PC-9 (cell line): ENCODE measurements around the gene FBP1. TPM values are rescaled to one million over a fixed set of nuclear protein-coding genes. Genes with fewer than 3 reads are reported as not detected.

Source experiments
- BruUV-seq: library from RNA; stranded (reverse); fragments of 400-500 nt; replicated peaks from 2 replicates; lab custom pipeline; 2021; lab: Mats Ljungman, UMichigan
- CTCF ChIA-PET: fragments of 300-600 bp; sonication (Branson Sonifier 250); formaldehyde crosslinking; loops from one replicate; lab custom pipeline; 2022; ENCODE audit warnings: antibody characterized with exemption; lab: Charles Lee
- POLR2A ChIA-PET: fragments of 300-600 bp; sonication (Branson Sonifier 250); formaldehyde crosslinking; loops from one replicate; lab custom pipeline; 2022; ENCODE audit warnings: antibody characterized with exemption; ENCODE audit not compliant: unreplicated experiment; lab: Charles Lee
- DNase-seq, 2 experiments: peaks; one replicate each; pipeline versions ENCODE4 v3.0.0 to v3.0.0-alpha.2; 2015 to 2022; ENCODE audit warnings: mixed read lengths in 1 of 2
- H2AFZ ChIP-seq: fragments of 200-600 bp; sonication (generic); 2 replicates; pipeline ENCODE4 v1.8.1; 2017; ENCODE audit warnings: antibody characterized with exemption
- H3F3A ChIP-seq: fragments of 200-600 bp; sonication (generic); 2 replicates; pipeline ENCODE4 v1.8.1; 2017; ENCODE audit warnings: antibody characterized with exemption, mild to moderate bottlenecking, low read depth; ENCODE audit not compliant: insufficient read depth
- H3K27ac ChIP-seq: fragments of 200-600 bp; sonication (generic); 2 replicates; pipeline ENCODE4 v1.6.1; 2016; ENCODE audit warnings: mixed run types
- H3K27me3 ChIP-seq: fragments of 200-600 bp; sonication (generic); 2 replicates; pipeline ENCODE4 v1.6.1; 2016; ENCODE audit warnings: low read depth, mixed run types; ENCODE audit not compliant: insufficient read depth
- H3K36me3 ChIP-seq: fragments of 200-600 bp; sonication (generic); 2 replicates; pipeline ENCODE4 v1.6.1; 2016; ENCODE audit warnings: low read depth, mixed run types
- H3K4me1 ChIP-seq: fragments of 200-600 bp; sonication (generic); replicated peaks from 2 replicates; pipeline ENCODE4 v1.6.1; 2016; ENCODE audit warnings: mixed run types; ENCODE audit not compliant: insufficient read depth
- H3K4me2 ChIP-seq: fragments of 200-600 bp; sonication (generic); 2 replicates; pipeline ENCODE4 v1.6.1; 2017; ENCODE audit warnings: mixed run types
- H3K4me3 ChIP-seq: fragments of 200-600 bp; sonication (generic); 2 replicates; pipeline ENCODE4 v1.6.1; 2016; ENCODE audit warnings: mixed run types
- H3K79me2 ChIP-seq: fragments of 200-600 bp; sonication (generic); 2 replicates; pipeline ENCODE4 v1.6.1; 2017; ENCODE audit warnings: low read depth, mixed run types
- H3K9me2 ChIP-seq: fragments of 200-600 bp; sonication (generic); 2 replicates; pipeline ENCODE4 v1.8.1; 2017; ENCODE audit warnings: mild to moderate bottlenecking; ENCODE audit not compliant: insufficient read depth
- H3K9me3 ChIP-seq: fragments of 200-600 bp; sonication (generic); 2 replicates; pipeline ENCODE4 v1.8.1; 2016; ENCODE audit warnings: low read depth; ENCODE audit not compliant: insufficient read depth
- H4K20me1 ChIP-seq: fragments of 200-600 bp; sonication (generic); 2 replicates; pipeline ENCODE4 v1.8.1; 2017; ENCODE audit not compliant: insufficient read depth
- CTCF ChIP-seq: fragments of 200-600 bp; sonication (generic); conservative IDR thresholded peaks from 2 replicates; pipeline ENCODE4 v1.6.1; 2017; ENCODE audit warnings: mixed run types, antibody characterized with exemption, mild to moderate bottlenecking, moderate library complexity
- EZH2 ChIP-seq: fragments of 200-600 bp; sonication (generic); IDR thresholded peaks from 2 replicates; pipeline ENCODE4 v1.8.0; 2017; ENCODE audit warnings: antibody characterized with exemption, low read depth
- intact Hi-C: fragments of 100-400 bp; cut with micrococcal nuclease; formaldehyde crosslinking; loops from one replicate; pipeline ENCODE4 v1.10.0; 2022; ENCODE audit not compliant: unreplicated experiment
- total RNA-seq: library from RNA; stranded (reverse); gene quantifications from 2 replicates; pipeline ENCODE4 v1.2.3, GENCODE V29; 2021

FBP1 gene
- total RNA-seq, 1 experiment from 2014 or later, result 34.9 TPM

DNA sequence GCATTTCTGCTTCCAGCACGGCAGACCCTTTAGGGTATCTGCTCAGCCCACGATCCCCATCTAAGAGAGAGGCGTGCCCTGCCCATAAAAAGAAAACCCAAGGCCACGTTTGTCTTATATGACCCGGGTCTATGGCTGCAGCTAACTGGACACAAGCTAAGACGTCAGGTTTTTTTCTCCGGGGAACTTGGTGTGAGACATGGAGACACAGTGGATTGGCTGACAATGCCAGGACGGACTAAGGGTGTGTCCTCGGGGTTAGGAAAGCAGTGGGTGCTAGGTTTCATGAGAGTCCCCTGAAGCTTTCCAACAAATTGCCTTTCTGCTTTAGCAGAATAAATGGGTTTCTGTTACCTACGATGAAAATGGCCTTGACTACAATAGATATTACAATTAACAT, 38.6 kb downstream of the FBP1 start:
- BruUV-seq, result no TSS peak

DNA sequence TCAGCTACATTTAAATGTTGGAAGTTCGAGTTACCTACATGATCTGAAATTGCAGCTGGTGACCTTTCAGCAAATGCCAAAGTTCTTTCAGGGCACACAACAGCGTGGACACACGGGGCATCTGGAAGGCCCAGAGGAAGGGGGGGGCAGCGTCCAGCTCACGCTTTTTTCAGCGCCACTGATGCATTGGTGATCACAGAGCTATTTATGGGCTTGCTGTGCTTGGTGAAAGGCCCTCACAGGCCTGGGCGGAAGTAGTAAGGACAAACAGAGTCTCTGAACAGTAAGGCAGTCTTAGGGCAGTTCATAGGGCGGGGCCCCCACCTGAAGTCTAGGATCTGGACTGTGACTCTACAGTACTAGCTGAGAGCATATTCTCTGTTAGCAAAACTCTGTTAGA, 39.1 kb downstream of the FBP1 start:
- peaks cover 23% of the 10 kb centered on the region; the same call in 1 of the 2 replicates for H3F3A ChIP-seq
- no peaks in the 10 kb centered on the region for H3K79me2 ChIP-seq
- TF ChIP-seq CTCF (no peak), EZH2 (no peak)
- H4K20me1 ChIP-seq, result no peaks in the 10 kb centered on the region
- no peaks in the 10 kb centered on the region for H3K9me2 ChIP-seq
- ChIA-PET CTCF (no interaction called here), POLR2A (no interaction called here)
- H3K4me2 ChIP-seq, result no peak overlapping the region
- H3K4me1 ChIP-seq, result no peaks in the 10 kb centered on the region
- H3K27ac ChIP-seq, result no peak overlapping the region
- no peaks in the 10 kb centered on the region for H3K27me3 ChIP-seq
- no peak overlapping the region for H3K4me3 ChIP-seq
- intact Hi-C loops, result loop anchor here (10.0 kb wide), 1 partner anchor 535 kb away; no protein-coding TSS in a partner anchor
- no peak for DNase-seq
- H3K36me3 ChIP-seq, result peaks cover 11% of the 10 kb centered on the region
- no peak overlapping the region for H2AFZ ChIP-seq
- no peaks in the 10 kb centered on the region for H3K9me3 ChIP-seq
- no TSS peak for BruUV-seq

More for the DNA sequence above, 38.6 kb downstream of the FBP1 start:
- H2AFZ ChIP-seq, result no peak overlapping the region
- H3K79me2 ChIP-seq, result no peaks in the 10 kb centered on the region
- no peaks in the 10 kb centered on the region for H3K4me1 ChIP-seq
- ChIA-PET POLR2A (no interaction called here), CTCF (no interaction called here)
- no peak for TF ChIP-seq CTCF
- TF ChIP-seq EZH2, result no peak
- intact Hi-C loops, result loop anchor here (10.0 kb wide), 1 partner anchor 536 kb away; no protein-coding TSS in a partner anchor
- no peak overlapping the region for H3K4me2 ChIP-seq
- H3K4me3 ChIP-seq, result no peak overlapping the region
- peaks cover 23% of the 10 kb centered on the region; the same call in 1 of the 2 replicates for H3F3A ChIP-seq
- no peak overlapping the region for H3K27ac ChIP-seq
- H3K9me2 ChIP-seq, result no peaks in the 10 kb centered on the region
- H3K9me3 ChIP-seq, result no peaks in the 10 kb centered on the region
- H3K36me3 ChIP-seq, result peaks cover 15% of the 10 kb centered on the region
- no peak for DNase-seq
- no peaks in the 10 kb centered on the region for H4K20me1 ChIP-seq
- no peaks in the 10 kb centered on the region for H3K27me3 ChIP-seq

DNA sequence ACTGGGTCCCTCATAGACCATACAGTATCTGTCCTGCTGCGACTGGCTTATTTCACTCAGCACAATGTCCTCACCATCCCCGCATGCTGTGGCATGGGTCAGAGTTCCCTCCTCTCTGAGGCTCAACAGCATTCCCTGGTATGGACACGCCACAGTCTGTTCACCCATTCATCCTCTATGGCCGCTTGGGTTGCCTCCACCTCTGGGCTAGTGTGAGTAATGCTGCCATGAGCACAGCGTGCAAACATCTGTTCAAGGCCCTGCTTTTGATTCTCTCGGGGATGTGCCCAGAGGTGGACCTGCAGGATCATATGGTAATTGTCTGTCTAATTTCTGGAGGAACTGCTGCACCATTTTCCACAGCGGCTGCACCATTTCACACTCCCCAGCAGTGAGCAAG, 40.2 kb downstream of the FBP1 start:
- Histone ChIP-seq H3K9me2 (no peaks in the 10 kb centered on the region), H2AFZ (no peak overlapping the region), H3K36me3 (peaks cover 6% of the 10 kb centered on the region; the same call in 1 of the 2 replicates), H3K27ac (no peak overlapping the region), H3F3A (peaks cover 19% of the 10 kb centered on the region; the same call in 1 of the 2 replicates), H3K4me3 (no peak overlapping the region), H4K20me1 (no peaks in the 10 kb centered on the region), H3K27me3 (no peaks in the 10 kb centered on the region), H3K9me3 (no peaks in the 10 kb centered on the region), H3K79me2 (no peaks in the 10 kb centered on the region), H3K4me1 (no peaks in the 10 kb centered on the region), H3K4me2 (no peak overlapping the region)
- no peak for TF ChIP-seq CTCF
- TF ChIP-seq EZH2, result no peak
- intact Hi-C loops, result no loop called here
- ChIA-PET POLR2A (no interaction called here), CTCF (no interaction called here)
- DNase-seq, result no peak
- no TSS peak for BruUV-seq
